Memory B cell (primary cell): ENCODE measurements around the gene SLC6A17.

ENCODE experiments used
- ATAC-seq: fragments of 150-1000 bp; cut with Tn5 transposase; 2 replicates; pipeline ENCODE4 v1.10.0; 2021; ENCODE audit warnings: low read depth, mild to moderate bottlenecking, moderate library complexity
- DNase-seq, 2 donors: peaks; one replicate each; pipeline ENCODE4 v3.0.0; 2022; ENCODE audit warnings: low spot score in 2 of 2
- H3K27ac Mint-ChIP-seq: one replicate; pipeline ENCODE4 v1.8.0; 2022; ENCODE audit warnings: mild to moderate bottlenecking, moderate library complexity, mixed read lengths
- H3K27me3 Mint-ChIP-seq: one replicate; pipeline ENCODE4 v1.8.0; 2022; ENCODE audit warnings: mixed read lengths
- H3K36me3 Mint-ChIP-seq: one replicate; pipeline ENCODE4 v1.8.0; 2022; ENCODE audit warnings: mild to moderate bottlenecking, mixed read lengths
- H3K4me1 Mint-ChIP-seq: one replicate; pipeline ENCODE4 v1.8.0; 2022; ENCODE audit warnings: mixed read lengths
- H3K4me3 Mint-ChIP-seq: one replicate; pipeline ENCODE4 v1.8.0; 2022; ENCODE audit warnings: mild to moderate bottlenecking, moderate library complexity, mixed read lengths
- H3K9me3 Mint-ChIP-seq: one replicate; pipeline ENCODE4 v1.8.0; 2022; ENCODE audit warnings: mixed read lengths

Gene SLC6A17

DNA sequence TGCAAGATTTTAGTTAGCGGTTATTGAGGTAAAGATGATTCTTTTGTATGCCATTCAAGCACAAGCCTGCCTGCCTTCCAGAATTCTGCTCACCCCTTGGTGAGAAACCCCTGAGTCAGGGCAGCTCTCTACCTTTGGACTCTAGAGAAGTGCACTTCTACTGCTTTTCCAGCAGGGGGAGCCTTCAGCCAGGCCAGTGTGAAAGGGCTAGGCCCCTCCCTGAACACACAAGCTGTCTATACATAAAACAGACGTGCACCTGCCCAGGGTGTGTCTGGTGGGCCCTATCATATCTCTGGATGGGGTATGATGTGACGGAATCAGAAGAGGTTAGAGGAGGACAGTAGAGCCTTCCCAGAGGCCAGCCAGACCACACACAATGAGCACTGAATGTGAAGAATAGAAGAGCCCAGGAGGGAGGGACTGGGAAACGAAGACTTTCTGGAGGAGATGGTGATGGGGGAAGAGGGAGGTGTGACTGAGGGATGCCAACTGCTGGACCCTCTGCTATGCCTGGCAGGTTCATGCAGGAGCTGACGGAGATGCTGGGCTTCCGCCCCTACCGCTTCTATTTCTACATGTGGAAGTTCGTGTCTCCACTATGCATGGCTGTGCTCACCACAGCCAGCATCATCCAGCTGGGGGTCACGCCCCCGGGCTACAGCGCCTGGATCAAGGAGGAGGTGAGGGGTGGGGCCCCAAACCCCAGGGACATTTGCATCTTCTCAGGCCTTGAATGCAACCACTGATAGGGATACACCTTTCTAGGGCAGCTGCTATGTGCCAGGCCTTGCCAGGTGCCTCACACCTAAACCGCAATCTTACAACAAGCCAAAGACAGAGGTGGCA is 46.8 kb downstream of the SLC6A17 start:
- ATAC-seq (peak; percentile 97), DNase-seq (peak; percentile 56 to 64)
- H3K27me3 Mint-ChIP-seq = peaks cover 2% of the 10 kb centered on the region
- H3K9me3 Mint-ChIP-seq = no peaks in the 10 kb centered on the region
- H3K36me3 Mint-ChIP-seq = no peaks in the 10 kb centered on the region
- peaks cover 4% of the 10 kb centered on the region for H3K4me1 Mint-ChIP-seq
- H3K27ac Mint-ChIP-seq = no peak overlapping the region
- H3K4me3 Mint-ChIP-seq = no peak overlapping the region

DNA sequence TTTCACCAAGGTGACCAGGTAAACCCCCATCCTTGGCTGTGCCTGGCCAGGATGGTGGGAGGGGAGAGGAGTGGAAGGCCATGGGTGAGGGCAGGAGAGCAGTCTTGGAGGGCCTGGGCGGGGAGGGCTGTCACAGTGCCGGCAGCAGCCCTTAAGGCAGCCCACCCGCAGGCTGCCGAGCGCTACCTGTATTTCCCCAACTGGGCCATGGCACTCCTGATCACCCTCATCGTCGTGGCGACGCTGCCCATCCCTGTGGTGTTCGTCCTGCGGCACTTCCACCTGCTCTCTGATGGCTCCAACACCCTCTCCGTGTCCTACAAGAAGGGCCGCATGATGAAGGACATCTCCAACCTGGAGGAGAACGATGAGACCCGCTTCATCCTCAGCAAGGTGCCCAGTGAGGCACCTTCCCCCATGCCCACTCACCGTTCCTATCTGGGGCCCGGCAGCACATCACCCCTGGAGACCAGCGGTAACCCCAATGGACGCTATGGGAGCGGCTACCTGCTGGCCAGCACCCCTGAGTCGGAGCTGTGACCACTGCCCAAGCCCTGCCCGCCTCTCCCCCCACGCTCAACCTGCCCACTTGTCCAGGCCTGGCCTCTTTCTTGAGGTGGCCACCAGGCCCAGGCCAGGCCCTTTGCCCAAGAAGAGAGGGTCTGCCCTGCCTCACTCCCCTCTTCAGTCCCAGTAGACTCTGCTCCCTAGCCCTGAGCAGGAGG is 47.8 kb downstream of the SLC6A17 start:
- H3K27me3 Mint-ChIP-seq = no peaks in the 10 kb centered on the region
- peaks cover 4% of the 10 kb centered on the region for H3K4me1 Mint-ChIP-seq
- no peaks in the 10 kb centered on the region for H3K36me3 Mint-ChIP-seq
- H3K27ac Mint-ChIP-seq = no peak overlapping the region
- no peak for DNase-seq
- H3K9me3 Mint-ChIP-seq = no peaks in the 10 kb centered on the region
- H3K4me3 Mint-ChIP-seq = no peak overlapping the region
- no peak for ATAC-seq

- no peaks in the 10 kb centered on the region for H3K9me3 Mint-ChIP-seq
- H3K27me3 Mint-ChIP-seq = no peaks in the 10 kb centered on the region
- no peaks in the 10 kb centered on the region for H3K36me3 Mint-ChIP-seq
- ATAC-seq (no peak), DNase-seq (no peak)
- no peak overlapping the region for H3K4me3 Mint-ChIP-seq
- H3K27ac Mint-ChIP-seq = no peak overlapping the region
- H3K4me1 Mint-ChIP-seq = peaks cover 4% of the 10 kb centered on the region
These were observed 48.5 kb downstream of the SLC6A17 start for GRCh38 chr1:110198746-110199145.

GRCh38 chr1:110200190-110200589 is 49.9 kb downstream of the SLC6A17 start:
- peak overlapping the region; percentile 49 for H3K27ac Mint-ChIP-seq
- H3K9me3 Mint-ChIP-seq = no peaks in the 10 kb centered on the region
- no peaks in the 10 kb centered on the region for H3K27me3 Mint-ChIP-seq
- DNase-seq (no peak), ATAC-seq (no peak)
- H3K4me3 Mint-ChIP-seq = no peak overlapping the region
- H3K4me1 Mint-ChIP-seq = peaks cover 4% of the 10 kb centered on the region
- H3K36me3 Mint-ChIP-seq = no peaks in the 10 kb centered on the region

DNA sequence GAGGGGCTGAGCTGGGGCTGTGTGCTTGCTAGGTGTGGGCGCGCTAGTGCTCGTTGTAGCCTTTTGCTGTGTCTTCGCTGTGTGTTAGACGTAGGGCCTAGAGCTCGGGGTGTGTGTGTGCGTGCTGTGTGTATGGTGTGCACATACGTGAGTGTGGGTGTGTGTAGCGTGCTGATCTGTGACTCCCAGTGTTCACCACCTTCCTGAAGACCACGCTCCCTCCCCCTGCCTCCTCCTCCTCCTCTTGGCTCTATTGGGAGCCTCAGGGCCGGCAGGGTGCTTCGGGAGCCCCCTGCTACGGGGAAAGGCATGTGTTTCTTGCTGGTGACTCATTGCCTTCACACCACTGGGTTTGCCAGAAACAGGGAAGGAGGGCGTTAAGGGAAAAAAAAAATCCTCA is 50.4 kb downstream of the SLC6A17 start:
- Mint-ChIP-seq H3K4me3 (no peak overlapping the region), H3K27ac (no peak overlapping the region), H3K4me1 (peaks cover 4% of the 10 kb centered on the region), H3K27me3 (no peaks in the 10 kb centered on the region), H3K36me3 (no peaks in the 10 kb centered on the region), H3K9me3 (no peaks in the 10 kb centered on the region)
- DNase-seq (no peak), ATAC-seq (no peak)

- no peaks in the 10 kb centered on the region for H3K9me3 Mint-ChIP-seq
- no peaks in the 10 kb centered on the region for H3K36me3 Mint-ChIP-seq
- no peaks in the 10 kb centered on the region for H3K27me3 Mint-ChIP-seq
- ATAC-seq (no peak), DNase-seq (no peak)
- H3K27ac Mint-ChIP-seq = no peak overlapping the region
- no peak overlapping the region for H3K4me3 Mint-ChIP-seq
- H3K4me1 Mint-ChIP-seq = peaks cover 4% of the 10 kb centered on the region
These were observed 51.0 kb downstream of the SLC6A17 start for GRCh38 chr1:110201157-110201825.

DNA sequence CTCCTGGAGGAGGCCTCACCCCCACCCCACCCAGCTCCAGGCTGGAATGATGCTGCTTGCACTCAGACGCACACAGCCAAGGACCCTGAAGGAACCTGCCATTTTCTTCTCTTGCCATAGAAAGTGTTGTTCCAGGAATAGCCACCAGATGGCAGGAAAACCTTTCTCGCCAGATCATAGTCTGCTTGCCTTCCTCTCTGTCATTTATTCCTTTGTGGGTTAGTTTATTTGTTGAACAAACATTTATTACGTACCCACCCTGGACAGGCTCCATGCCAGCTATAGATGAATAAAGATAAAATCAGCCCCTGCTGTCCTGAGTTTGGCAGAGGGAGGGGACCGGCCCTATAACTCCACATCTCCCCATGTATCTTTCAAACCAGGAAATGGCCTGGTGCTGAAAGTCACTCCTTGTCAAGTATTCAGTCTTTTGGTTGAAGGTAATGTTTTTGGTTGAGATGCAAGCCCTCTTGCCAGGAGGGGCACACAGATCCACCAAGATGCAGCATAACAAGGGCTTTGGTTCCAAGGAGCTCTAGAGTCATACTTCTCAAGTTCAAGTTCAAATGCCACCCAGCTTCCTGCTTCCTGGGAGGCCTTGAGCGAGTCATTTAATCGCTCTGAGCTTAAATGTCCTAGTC is 52.8 kb downstream of the SLC6A17 start:
- no peak overlapping the region for H3K4me3 Mint-ChIP-seq
- ATAC-seq = peak; percentile 72
- peaks cover 5% of the 10 kb centered on the region for H3K4me1 Mint-ChIP-seq
- DNase-seq = peak; percentile 75 to 76
- H3K9me3 Mint-ChIP-seq = no peaks in the 10 kb centered on the region
- H3K27me3 Mint-ChIP-seq = no peaks in the 10 kb centered on the region
- no peak overlapping the region for H3K27ac Mint-ChIP-seq
- no peaks in the 10 kb centered on the region for H3K36me3 Mint-ChIP-seq

DNA sequence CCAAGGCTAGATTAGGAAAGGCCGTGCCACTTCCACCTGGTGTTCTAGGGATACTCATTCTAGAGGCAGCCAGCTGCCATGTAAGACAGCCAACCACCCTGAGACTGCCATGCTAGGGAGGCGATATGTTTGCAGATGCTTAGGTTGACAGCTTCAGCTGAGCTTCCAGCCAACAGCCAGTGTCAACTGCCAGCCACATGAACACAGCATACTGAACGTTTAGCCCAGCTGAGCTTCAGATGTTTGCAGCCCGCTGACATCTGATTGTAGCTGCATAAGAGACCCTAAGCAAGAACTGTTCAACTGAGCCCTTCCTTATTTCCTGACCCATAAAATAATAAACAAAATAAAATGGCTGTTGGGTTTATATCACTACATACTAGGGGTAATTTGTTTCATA is 54.9 kb downstream of the SLC6A17 start:
- H3K4me3 Mint-ChIP-seq = no peak overlapping the region

DNA sequence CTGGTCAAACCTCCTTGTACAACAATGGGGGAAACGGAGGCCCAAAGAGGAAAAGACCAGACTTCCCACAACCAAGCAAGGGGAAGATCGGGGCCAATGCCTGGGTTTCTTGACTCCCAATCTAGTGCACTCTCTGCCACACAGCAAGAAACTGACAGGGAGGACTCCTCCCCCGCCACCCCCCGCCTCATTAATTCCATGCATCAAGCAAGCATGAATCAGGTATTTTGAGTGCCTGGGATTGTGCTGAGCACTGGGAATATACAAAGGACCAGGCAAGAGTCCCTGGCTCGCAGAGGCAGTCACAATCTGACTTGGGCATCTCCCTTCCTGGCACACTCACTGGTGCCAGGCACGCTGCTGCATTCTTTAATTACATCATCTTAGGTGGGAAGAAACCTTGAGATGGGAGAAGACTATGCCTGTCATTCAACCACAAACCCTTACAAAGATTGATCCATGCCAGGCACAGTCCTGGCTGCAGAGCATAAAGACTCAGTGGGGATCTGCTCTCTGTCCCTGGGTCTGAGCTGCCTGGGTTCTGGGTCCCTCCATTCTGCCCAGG is 55.4 kb downstream of the SLC6A17 start:
- Mint-ChIP-seq H3K4me1 (peaks cover 15% of the 10 kb centered on the region), H3K36me3 (no peaks in the 10 kb centered on the region), H3K4me3 (no peak overlapping the region), H3K9me3 (no peaks in the 10 kb centered on the region), H3K27ac (no peak overlapping the region), H3K27me3 (no peaks in the 10 kb centered on the region)
- ATAC-seq (no peak), DNase-seq (no peak)

More for the DNA sequence above, 54.9 kb downstream of the SLC6A17 start:
- DNase-seq (no peak), ATAC-seq (no peak)
- Mint-ChIP-seq H3K36me3 (no peaks in the 10 kb centered on the region), H3K4me1 (peaks cover 15% of the 10 kb centered on the region), H3K27ac (no peak overlapping the region), H3K27me3 (no peaks in the 10 kb centered on the region), H3K9me3 (no peaks in the 10 kb centered on the region)

DNA sequence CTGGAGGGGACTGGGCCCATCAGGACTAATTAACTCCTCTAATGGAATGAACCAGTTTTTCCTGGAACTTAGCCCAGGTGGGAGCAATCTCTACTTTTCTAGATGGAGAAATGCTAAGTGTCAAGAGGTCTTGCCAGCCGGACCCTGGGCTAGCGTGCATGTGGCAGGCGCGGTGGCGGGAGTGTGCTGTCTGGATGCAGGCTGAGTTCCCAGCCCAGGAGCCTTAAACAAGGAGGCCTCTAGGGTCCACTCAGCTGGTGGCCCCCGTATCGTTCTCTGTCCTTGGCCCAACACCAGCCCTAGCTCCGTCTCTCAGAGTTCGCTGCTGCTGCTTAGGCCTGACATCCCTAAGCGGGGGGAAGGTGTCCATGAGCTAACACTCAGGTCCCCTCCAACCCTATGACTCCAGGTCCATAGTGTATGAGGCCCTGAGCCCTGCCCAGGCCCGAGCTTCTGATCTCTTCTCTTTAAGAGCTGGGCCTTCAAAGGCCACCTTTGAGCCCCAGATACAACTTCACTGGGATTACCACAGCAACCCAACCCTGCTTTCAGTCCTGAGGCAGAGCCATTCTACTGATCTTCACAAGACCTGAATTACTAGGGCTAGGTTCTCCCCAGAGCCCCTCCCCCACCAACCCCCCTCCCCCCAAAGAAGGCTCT is 56.1 kb downstream of the SLC6A17 start:
- H3K27me3 Mint-ChIP-seq = no peaks in the 10 kb centered on the region
- H3K36me3 Mint-ChIP-seq = no peaks in the 10 kb centered on the region
- no peak overlapping the region for H3K27ac Mint-ChIP-seq
- no peaks in the 10 kb centered on the region for H3K9me3 Mint-ChIP-seq
- no peak for DNase-seq
- no peak for ATAC-seq
- H3K4me1 Mint-ChIP-seq = peaks cover 19% of the 10 kb centered on the region
- no peak overlapping the region for H3K4me3 Mint-ChIP-seq

GRCh38 chr1:110207831-110208230 is 57.5 kb downstream of the SLC6A17 start:
- no peaks in the 10 kb centered on the region for H3K36me3 Mint-ChIP-seq
- H3K27ac Mint-ChIP-seq = no peak overlapping the region
- peak overlapping the region; percentile 12 for H3K4me3 Mint-ChIP-seq
- H3K27me3 Mint-ChIP-seq = no peaks in the 10 kb centered on the region
- H3K4me1 Mint-ChIP-seq = peaks cover 25% of the 10 kb centered on the region
- no peaks in the 10 kb centered on the region for H3K9me3 Mint-ChIP-seq
- DNase-seq = peak; percentile 73 to 77
- peak; percentile 14 for ATAC-seq

DNA sequence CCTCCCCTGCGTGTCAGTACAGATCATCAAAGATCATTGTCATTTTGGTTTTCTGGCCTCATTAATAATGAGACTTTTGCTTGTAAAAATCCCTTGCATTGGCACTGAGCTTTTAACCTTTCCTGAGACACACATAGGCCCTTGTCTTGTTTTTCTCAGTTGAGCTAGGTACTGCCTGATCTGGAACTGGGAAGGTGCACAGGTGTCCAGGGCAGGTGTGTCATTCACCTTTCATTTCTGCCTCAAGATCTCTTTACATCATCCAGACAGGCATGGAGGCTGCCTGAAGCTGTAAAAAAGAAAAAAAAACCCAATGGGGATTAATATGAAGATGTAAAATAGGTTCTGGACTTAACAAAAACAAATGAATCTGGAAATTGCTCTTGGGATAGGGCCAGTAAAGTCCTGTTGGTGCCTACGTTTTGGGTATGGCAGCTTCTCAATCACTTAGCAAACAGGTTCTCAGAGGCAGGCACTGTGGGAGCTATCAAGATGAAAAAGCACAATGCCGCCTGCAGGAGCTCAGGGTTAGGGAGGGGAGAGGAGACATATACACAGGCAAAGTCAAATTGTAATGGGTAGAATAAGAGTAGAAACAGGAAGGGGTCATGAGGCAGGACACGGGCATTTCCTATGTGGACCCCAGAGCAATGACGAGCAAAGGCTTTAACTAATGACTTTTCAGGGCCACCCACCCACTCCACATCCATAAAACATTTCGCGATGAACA is 58.8 kb downstream of the SLC6A17 start:
- no peaks in the 10 kb centered on the region for H3K9me3 Mint-ChIP-seq
- no peak for DNase-seq
- H3K27me3 Mint-ChIP-seq = no peaks in the 10 kb centered on the region
- peak overlapping the region; percentile 95 for H3K27ac Mint-ChIP-seq
- ATAC-seq = no peak
- H3K4me1 Mint-ChIP-seq = peaks cover 34% of the 10 kb centered on the region
- peak overlapping the region; percentile 94 for H3K4me3 Mint-ChIP-seq
- H3K36me3 Mint-ChIP-seq = no peaks in the 10 kb centered on the region
